ENCODE measurements around the gene NRXN3.

NRXN3 gene

DNA sequence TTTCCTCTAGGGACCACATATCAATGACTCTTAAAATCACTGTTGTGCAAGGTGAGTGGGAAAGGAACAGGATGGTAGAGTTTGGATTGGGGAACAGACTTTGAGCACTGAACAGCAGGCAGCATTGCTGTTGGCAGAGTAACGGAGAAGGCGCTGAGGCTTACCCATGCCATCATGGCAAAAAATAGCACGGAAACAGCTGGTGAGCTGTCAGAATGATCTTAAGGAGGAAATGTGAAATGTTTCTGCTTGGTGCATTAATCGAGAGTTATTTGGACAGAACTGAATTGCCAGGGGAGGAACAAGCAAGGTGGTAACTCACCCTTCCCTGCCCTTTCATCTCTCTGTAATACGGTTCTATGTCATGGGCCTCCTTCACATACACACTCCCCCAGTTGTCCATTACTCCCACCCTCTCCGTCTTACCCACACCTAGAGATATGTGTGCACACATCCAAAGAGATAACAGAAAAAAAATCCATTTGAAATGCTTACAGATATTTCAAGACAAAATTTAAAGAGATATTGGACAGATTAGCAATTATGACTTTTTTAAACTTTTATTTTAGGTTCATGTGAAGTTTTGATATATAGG is 1468.6 kb downstream of the NRXN3 start:
- Histone ChIP-seq H3K36me3 (ENCODE audit: control insufficient read depth, insufficient read depth, low read length) (no peaks in the 10 kb centered on the region), H3K27ac (ENCODE audit: low read depth, low read length) (no peak overlapping the region), H3K9ac (ENCODE audit: low read depth, low read length) (no peak overlapping the region), H3K9me3 (ENCODE audit: control insufficient read depth, insufficient read depth, low read length) (no peaks in the 10 kb centered on the region), H3K4me3 (ENCODE audit: low read depth, low read length) (no peak overlapping the region), H3K4me1 (ENCODE audit: control insufficient read depth, insufficient read depth, low read length) (no peaks in the 10 kb centered on the region), H3K27me3 (ENCODE audit: control insufficient read depth, insufficient read depth, low read length) (no peaks in the 10 kb centered on the region)

DNA sequence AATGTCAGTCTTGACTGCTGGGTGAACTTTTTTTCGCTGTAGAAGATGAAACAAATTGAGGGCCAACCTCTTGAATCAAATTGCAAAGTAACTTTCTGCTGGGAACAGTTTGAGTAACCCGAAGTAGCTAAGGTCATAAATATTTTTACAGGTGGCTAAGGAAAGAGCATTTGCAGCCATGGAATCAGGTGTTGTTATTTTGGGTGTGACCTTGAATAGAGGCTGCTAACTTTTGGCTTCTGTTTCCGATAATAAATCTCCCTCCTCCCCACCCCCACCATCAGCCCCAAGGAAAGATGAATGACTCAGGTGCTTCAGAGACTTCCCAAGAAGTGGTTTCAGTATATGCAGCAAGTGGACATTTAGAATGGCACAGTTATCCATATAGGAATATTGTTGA is 1469.4 kb downstream of the NRXN3 start:
- H3K4me1 ChIP-seq (ENCODE audit: control insufficient read depth, insufficient read depth, low read length) = no peaks in the 10 kb centered on the region
- H3K27ac ChIP-seq (ENCODE audit: low read depth, low read length) = no peak overlapping the region
- H3K36me3 ChIP-seq (ENCODE audit: control insufficient read depth, insufficient read depth, low read length) = no peaks in the 10 kb centered on the region
- H3K9me3 ChIP-seq (ENCODE audit: control insufficient read depth, insufficient read depth, low read length) = no peaks in the 10 kb centered on the region
- no peak overlapping the region for H3K9ac ChIP-seq (ENCODE audit: low read depth, low read length)
- no peaks in the 10 kb centered on the region for H3K27me3 ChIP-seq (ENCODE audit: control insufficient read depth, insufficient read depth, low read length)
- H3K4me3 ChIP-seq (ENCODE audit: low read depth, low read length) = no peak overlapping the region

DNA sequence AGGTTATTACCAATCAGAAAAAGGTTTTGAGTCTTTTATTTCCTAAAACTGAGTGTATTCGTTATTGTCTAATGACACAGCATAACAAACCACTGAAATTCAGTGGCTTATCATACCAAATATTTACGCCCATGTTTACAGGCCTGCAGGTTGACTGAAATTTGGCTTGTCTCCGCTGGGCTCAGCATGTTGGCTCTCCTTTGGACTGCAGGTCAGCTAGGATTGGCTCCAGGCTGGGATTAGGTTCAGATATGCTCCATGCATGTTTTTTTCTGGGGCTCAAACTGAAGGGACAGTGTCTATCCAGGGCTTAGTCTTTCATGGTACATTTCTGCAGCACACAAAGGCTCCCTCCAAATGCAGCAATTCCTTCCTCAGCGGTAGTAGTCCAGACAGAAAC is 1471.2 kb downstream of the NRXN3 start:
- no peaks in the 10 kb centered on the region for H3K36me3 ChIP-seq (ENCODE audit: control insufficient read depth, insufficient read depth, low read length)
- no peaks in the 10 kb centered on the region for H3K27me3 ChIP-seq (ENCODE audit: control insufficient read depth, insufficient read depth, low read length)
- no peak overlapping the region for H3K4me3 ChIP-seq (ENCODE audit: low read depth, low read length)
- H3K9me3 ChIP-seq (ENCODE audit: control insufficient read depth, insufficient read depth, low read length) = no peaks in the 10 kb centered on the region
- H3K9ac ChIP-seq (ENCODE audit: low read depth, low read length) = no peak overlapping the region
- H3K4me1 ChIP-seq (ENCODE audit: control insufficient read depth, insufficient read depth, low read length) = no peaks in the 10 kb centered on the region
- H3K27ac ChIP-seq (ENCODE audit: low read depth, low read length) = no peak overlapping the region

DNA sequence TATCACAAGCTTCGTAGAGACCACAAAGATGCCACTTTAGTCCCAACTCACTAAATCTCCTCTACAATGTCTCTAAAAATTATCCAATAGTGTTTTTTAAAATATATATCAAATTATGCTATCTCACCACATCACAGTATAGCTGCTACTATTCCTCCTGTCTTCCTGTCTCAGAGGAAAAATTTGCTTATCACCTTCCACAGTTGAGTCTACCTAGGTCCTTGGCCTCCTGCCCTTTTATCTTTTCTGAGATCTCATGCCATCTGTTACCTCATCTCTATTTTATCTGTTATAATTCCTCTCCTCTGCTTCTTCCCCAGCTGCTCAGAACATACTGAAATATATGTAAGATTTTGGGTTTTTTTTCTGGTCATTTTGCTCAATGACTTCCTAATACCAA is 1473.0 kb downstream of the NRXN3 start:
- H3K36me3 ChIP-seq (ENCODE audit: control insufficient read depth, insufficient read depth, low read length) = no peaks in the 10 kb centered on the region
- no peaks in the 10 kb centered on the region for H3K4me1 ChIP-seq (ENCODE audit: control insufficient read depth, insufficient read depth, low read length)
- H3K27me3 ChIP-seq (ENCODE audit: control insufficient read depth, insufficient read depth, low read length) = no peaks in the 10 kb centered on the region
- no peak overlapping the region for H3K4me3 ChIP-seq (ENCODE audit: low read depth, low read length)
- no peak overlapping the region for H3K27ac ChIP-seq (ENCODE audit: low read depth, low read length)
- H3K9me3 ChIP-seq (ENCODE audit: control insufficient read depth, insufficient read depth, low read length) = no peaks in the 10 kb centered on the region
- no peak overlapping the region for H3K9ac ChIP-seq (ENCODE audit: low read depth, low read length)

DNA sequence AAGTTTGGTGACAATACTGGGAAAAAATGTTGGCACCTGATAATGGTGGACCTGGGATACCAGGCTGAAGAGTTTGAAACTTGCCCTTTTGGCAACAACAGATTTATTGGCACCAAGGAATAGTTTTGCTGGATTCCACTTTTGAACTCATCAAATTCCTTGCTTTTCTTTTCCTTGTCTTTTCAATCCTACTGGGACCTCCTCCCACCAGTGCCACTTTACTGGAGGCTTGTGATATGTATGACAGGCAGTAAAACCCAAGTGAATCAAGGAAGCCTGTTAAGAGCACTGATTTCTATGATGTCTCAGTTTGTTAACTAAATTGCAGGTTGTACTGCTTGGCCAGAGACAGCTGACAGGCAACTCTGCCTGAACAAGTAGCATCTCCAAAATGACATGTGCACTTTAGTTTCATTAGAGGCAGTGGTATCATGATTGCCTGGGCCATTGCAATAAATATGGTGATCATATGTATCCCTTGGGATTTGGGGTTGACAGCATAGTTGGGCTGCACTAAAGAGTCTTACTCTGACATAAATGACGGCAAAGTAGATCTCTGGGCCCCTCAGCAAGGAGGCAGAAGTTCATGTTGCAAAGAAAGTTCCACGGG is 1475.7 kb downstream of the NRXN3 start:
- no peak overlapping the region for H3K27ac ChIP-seq (ENCODE audit: low read depth, low read length)
- no peaks in the 10 kb centered on the region for H3K9me3 ChIP-seq (ENCODE audit: control insufficient read depth, insufficient read depth, low read length)
- H3K36me3 ChIP-seq (ENCODE audit: control insufficient read depth, insufficient read depth, low read length) = no peaks in the 10 kb centered on the region
- no peak overlapping the region for H3K9ac ChIP-seq (ENCODE audit: low read depth, low read length)
- H3K4me3 ChIP-seq (ENCODE audit: low read depth, low read length) = no peak overlapping the region
- no peaks in the 10 kb centered on the region for H3K4me1 ChIP-seq (ENCODE audit: control insufficient read depth, insufficient read depth, low read length)
- no peaks in the 10 kb centered on the region for H3K27me3 ChIP-seq (ENCODE audit: control insufficient read depth, insufficient read depth, low read length)

DNA sequence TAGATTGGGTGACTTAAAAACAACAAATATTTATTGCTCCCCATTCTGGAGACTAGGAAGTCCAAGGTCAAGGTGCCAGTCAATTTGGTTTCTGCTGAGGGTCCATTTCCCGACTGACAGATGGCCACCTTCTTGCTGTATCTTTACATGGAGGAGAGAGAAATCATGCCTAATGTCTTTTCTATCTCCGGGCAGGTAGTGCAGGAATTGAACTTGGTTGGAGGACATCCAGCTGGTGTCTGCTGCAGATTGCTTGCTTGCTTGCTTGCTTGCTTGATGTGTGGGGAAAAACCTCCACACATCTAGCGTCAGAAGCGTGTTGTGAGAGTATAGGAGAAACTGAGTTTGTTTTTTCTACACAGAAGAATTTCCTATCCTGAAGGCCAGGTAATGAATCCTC is 1479.7 kb downstream of the NRXN3 start:
- Histone ChIP-seq H3K27ac (ENCODE audit: low read depth, low read length) (no peak overlapping the region), H3K4me1 (ENCODE audit: control insufficient read depth, insufficient read depth, low read length) (no peaks in the 10 kb centered on the region), H3K27me3 (ENCODE audit: control insufficient read depth, insufficient read depth, low read length) (no peaks in the 10 kb centered on the region), H3K4me3 (ENCODE audit: low read depth, low read length) (no peak overlapping the region), H3K9ac (ENCODE audit: low read depth, low read length) (no peak overlapping the region), H3K9me3 (ENCODE audit: control insufficient read depth, insufficient read depth, low read length) (no peaks in the 10 kb centered on the region), H3K36me3 (ENCODE audit: control insufficient read depth, insufficient read depth, low read length) (no peaks in the 10 kb centered on the region)

DNA sequence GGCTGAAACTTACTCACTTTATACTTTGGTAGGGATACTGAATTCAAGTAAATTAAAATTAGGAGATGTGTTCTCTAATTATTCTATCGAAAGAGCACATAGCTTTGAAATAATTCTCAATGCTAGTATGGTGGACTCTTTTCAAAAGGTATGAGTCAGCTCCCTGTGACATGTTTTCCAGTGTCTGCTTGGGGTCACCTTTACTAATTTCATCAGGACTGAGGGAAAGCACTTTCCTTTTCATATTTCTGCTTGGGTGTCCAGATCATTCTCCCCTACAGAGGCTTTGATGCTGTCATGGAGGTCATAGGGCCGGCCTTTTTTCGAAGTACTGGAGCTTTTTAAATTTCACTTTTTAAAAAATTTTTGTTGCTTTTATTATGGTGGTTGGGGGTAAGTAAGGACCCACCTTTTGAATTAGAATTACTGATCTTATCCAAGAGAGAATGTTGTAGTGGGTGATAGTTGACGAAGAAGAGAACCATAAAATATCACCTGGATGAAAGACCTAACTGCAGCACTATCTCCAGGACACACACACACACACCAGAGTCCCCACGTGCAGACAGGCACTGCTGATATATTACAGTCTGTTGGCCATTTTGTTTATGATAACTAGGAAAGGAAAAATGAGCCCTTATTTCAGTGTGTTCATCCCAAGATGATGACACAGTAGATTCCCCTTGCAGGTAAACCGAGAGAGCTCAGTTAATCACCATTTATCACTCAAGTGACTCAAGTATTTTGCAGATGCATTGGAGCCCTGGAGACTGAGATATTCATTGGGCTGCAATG is 1482.5 kb downstream of the NRXN3 start:
- H3K9me3 ChIP-seq (ENCODE audit: control insufficient read depth, insufficient read depth, low read length) = no peaks in the 10 kb centered on the region
- H3K4me3 ChIP-seq (ENCODE audit: low read depth, low read length) = no peak overlapping the region
- H3K27me3 ChIP-seq (ENCODE audit: control insufficient read depth, insufficient read depth, low read length) = no peaks in the 10 kb centered on the region
- no peak overlapping the region for H3K27ac ChIP-seq (ENCODE audit: low read depth, low read length)
- H3K36me3 ChIP-seq (ENCODE audit: control insufficient read depth, insufficient read depth, low read length) = no peaks in the 10 kb centered on the region
- no peaks in the 10 kb centered on the region for H3K4me1 ChIP-seq (ENCODE audit: control insufficient read depth, insufficient read depth, low read length)
- no peak overlapping the region for H3K9ac ChIP-seq (ENCODE audit: low read depth, low read length)

DNA sequence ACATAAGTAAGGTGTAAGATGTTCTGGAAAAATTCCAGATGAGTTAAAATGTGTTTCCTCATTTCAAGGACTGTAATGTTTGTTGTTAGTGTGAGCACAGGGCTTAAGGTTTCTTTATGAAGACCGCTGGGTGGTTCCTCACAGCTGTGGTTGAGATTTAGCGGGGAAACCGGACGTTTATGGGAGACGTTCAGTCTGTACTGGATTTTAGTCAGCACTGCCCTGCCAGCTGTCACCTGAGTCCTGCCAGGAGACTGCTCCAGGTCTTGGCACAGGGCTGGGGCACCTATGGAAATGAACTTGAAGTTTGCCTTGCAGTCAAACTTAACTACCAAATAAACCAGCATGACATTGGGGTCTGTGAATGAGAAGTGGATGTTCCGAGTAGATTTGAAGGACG is 1485.9 kb downstream of the NRXN3 start:
- H3K36me3 ChIP-seq (ENCODE audit: control insufficient read depth, insufficient read depth, low read length) = no peaks in the 10 kb centered on the region
- no peak overlapping the region for H3K4me3 ChIP-seq (ENCODE audit: low read depth, low read length)
- H3K9me3 ChIP-seq (ENCODE audit: control insufficient read depth, insufficient read depth, low read length) = no peaks in the 10 kb centered on the region
- no peak overlapping the region for H3K27ac ChIP-seq (ENCODE audit: low read depth, low read length)
- H3K27me3 ChIP-seq (ENCODE audit: control insufficient read depth, insufficient read depth, low read length) = no peaks in the 10 kb centered on the region
- H3K9ac ChIP-seq (ENCODE audit: low read depth, low read length) = no peak overlapping the region
- H3K4me1 ChIP-seq (ENCODE audit: control insufficient read depth, insufficient read depth, low read length) = no peaks in the 10 kb centered on the region

DNA sequence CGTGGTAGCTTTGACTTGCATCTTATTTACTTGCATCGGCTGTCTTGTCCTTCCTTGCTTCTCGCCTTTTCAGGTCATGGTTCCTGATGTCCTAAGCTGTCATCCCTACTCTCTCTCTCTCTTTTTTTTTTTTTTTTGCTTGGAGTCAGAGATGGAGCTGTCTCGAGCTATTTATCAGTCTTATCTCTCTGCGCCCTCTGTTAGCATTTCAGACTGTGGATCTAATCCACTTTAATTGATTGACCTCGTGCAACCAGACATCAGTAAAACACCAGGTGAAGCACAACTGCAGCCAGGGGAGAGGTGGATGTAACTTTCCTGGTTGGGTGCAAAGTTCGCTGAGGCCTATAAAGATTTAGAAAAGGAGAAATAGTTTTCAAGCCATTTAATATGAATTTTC is 1486.3 kb downstream of the NRXN3 start:
- H3K4me3 ChIP-seq (ENCODE audit: low read depth, low read length) = no peak overlapping the region

DNA sequence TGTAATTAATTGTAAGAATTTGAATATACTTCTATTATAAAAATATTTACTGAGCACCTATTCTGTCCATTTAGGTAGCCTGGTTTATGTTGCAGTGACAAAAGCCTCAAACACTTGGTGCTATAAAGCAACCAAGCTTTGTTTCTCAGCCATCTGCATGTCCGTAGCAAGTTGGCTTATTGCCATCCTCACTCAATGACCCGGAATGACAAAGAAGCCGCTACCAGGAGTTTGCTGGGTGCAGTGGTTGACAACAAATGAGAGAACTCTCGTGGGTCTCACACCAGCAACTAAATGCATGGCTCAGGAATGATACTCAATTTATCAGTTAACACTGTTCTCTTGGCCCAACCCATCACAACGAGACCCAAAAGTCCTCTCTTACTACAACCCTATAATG is 1488.0 kb downstream of the NRXN3 start:
- Histone ChIP-seq H3K27ac (ENCODE audit: low read depth, low read length) (no peak overlapping the region), H3K9me3 (ENCODE audit: control insufficient read depth, insufficient read depth, low read length) (no peaks in the 10 kb centered on the region), H3K27me3 (ENCODE audit: control insufficient read depth, insufficient read depth, low read length) (no peaks in the 10 kb centered on the region), H3K9ac (ENCODE audit: low read depth, low read length) (no peak overlapping the region), H3K36me3 (ENCODE audit: control insufficient read depth, insufficient read depth, low read length) (no peaks in the 10 kb centered on the region), H3K4me3 (ENCODE audit: low read depth, low read length) (no peak overlapping the region), H3K4me1 (ENCODE audit: control insufficient read depth, insufficient read depth, low read length) (no peaks in the 10 kb centered on the region)

More for the DNA sequence above, 1486.3 kb downstream of the NRXN3 start:
- H3K27ac ChIP-seq (ENCODE audit: low read depth, low read length) = no peak overlapping the region
- no peaks in the 10 kb centered on the region for H3K27me3 ChIP-seq (ENCODE audit: control insufficient read depth, insufficient read depth, low read length)
- no peaks in the 10 kb centered on the region for H3K9me3 ChIP-seq (ENCODE audit: control insufficient read depth, insufficient read depth, low read length)
- no peak overlapping the region for H3K9ac ChIP-seq (ENCODE audit: low read depth, low read length)
- H3K4me1 ChIP-seq (ENCODE audit: control insufficient read depth, insufficient read depth, low read length) = no peaks in the 10 kb centered on the region
- no peaks in the 10 kb centered on the region for H3K36me3 ChIP-seq (ENCODE audit: control insufficient read depth, insufficient read depth, low read length)

DNA sequence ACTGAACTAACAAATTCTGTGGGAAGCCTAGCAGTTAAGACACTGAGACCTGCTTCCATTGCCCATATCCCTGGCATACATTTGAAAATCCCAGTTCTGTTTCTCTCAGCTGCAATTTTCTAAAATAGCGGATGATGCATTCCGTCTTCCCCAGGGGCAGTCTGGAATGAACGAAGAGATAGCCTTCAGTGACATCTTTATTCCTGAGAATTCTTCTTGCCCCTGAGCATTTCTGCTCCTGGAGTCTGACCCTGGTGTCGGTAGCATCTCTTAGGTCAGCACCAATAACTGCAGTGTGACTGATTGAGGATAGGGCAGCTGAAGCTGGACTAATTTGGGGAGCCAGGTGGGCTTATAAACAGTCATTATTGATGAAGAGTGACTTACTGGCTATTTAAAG is 1488.6 kb downstream of the NRXN3 start:
- no peak overlapping the region for H3K27ac ChIP-seq (ENCODE audit: low read depth, low read length)

More for the DNA sequence above, 1488.6 kb downstream of the NRXN3 start:
- no peaks in the 10 kb centered on the region for H3K27me3 ChIP-seq (ENCODE audit: control insufficient read depth, insufficient read depth, low read length)
- H3K9me3 ChIP-seq (ENCODE audit: control insufficient read depth, insufficient read depth, low read length) = no peaks in the 10 kb centered on the region
- H3K4me3 ChIP-seq (ENCODE audit: low read depth, low read length) = no peak overlapping the region
- no peaks in the 10 kb centered on the region for H3K4me1 ChIP-seq (ENCODE audit: control insufficient read depth, insufficient read depth, low read length)
- no peak overlapping the region for H3K9ac ChIP-seq (ENCODE audit: low read depth, low read length)
- no peaks in the 10 kb centered on the region for H3K36me3 ChIP-seq (ENCODE audit: control insufficient read depth, insufficient read depth, low read length)

Measured in HUES48 (cell line).